Activated CD8-positive, alpha-beta memory T cell treated with anti-CD3 and anti-CD28 coated beads for 48 hours (primary cell): Measurements from ENCODE around the gene DCTN4.

Source experiments
- DNase-seq, 3 experiments: peaks; one replicate each; pipeline ENCODE4 v3.0.0-alpha.2; 2020; ENCODE audit warnings: low read depth in 2 of 3, low spot score in 2 of 3

Gene DCTN4

GRCh38 chr5:150670948-150671310 lies 87.9 kb downstream of the DCTN4 start:
- DNase-seq: no peak

- no peak for DNase-seq
These were observed 88.4 kb downstream of the DCTN4 start for GRCh38 chr5:150670275-150670947.

- DNase-seq: no peak
These were observed 93.8 kb downstream of the DCTN4 start for GRCh38 chr5:150665044-150665443.

- DNase-seq: no peak
These were observed 94.9 kb downstream of the DCTN4 start for GRCh38 chr5:150663936-150664335.

GRCh38 chr5:150662731-150663516 lies 95.9 kb downstream of the DCTN4 start:
- no peak for DNase-seq

GRCh38 chr5:150661821-150662596 lies 96.8 kb downstream of the DCTN4 start:
- no peak for DNase-seq

- no peak for DNase-seq
These were observed 97.7 kb downstream of the DCTN4 start, which contains the start of gene MYOZ3 for GRCh38 chr5:150661086-150661485. MYOZ3 (plus strand) TSS chr5:150661251; CDS start chr5:150662942, 1,691 bp downstream.

- DNase-seq: no peak
These were observed 98.5 kb downstream of the DCTN4 start for GRCh38 chr5:150660108-150660831.

GRCh38 chr5:150659360-150660107 lies 99.3 kb downstream of the DCTN4 start:
- DNase-seq: no peak

- DNase-seq: no peak
These were observed 100.0 kb downstream of the DCTN4 start for GRCh38 chr5:150658699-150659265.
